ENCODE results near the gene CABLES1. TPM values are rescaled to one million over a fixed set of nuclear protein-coding genes. Genes with fewer than 3 reads are reported as not detected.

CABLES1 gene
- total RNA-seq, 6 experiments from 2014 or later = 7.4 to 21.5 (median 11.3) TPM

DNA sequence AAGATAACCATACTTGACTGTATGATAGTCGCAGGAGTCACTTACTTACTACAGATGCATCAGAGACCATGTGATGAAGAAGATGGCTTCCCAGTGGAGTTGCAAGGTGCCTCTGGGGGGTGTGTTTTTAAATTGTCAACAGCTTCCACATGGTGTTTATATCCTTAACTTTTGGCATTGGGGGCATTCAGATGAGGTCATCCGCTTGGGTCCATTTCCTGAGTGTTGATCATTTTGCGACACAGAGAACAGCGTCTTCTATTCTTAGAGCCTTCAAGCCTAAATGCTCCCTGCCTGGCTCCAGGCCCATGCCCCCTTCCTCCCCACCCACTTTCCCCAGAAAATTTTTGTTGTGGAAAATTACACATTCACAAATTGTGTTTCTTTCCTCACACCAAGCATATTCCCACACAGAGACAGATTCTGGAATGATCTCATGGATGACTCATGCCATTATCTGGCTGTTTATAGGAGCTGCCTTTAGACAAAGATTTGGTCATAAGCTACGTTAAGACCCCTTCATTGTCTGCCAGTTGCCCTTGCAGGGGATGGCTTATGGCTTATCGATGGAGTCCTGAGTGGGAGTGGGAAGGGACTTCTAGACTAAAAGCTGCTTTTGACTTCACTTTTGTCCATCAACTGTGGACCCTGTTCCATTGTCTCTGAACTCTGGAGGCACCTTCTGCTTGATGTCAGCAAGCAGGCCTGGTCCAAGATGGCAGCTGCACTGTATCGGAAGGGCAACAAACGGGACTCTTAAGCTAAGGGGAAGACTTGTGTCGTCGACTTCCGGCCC, 91.8 kb downstream of the CABLES1 start:
- Histone ChIP-seq H3K27ac (peak overlapping the region; percentile 16 to 43 (median 25)), H3K36me3 (no peaks in the 10 kb centered on the region), H3K4me3 (no peak overlapping the region), H3K27me3 (no peaks in the 10 kb centered on the region), H3K9me3 (no peaks in the 10 kb centered on the region), H3K4me1 (peaks cover 0 to 6% (median 0%) of the 10 kb centered on the region in 4 donors)
- intact Hi-C loops (cut with DNase I) = no loop called here
- TF ChIP-seq, protein P1, sequence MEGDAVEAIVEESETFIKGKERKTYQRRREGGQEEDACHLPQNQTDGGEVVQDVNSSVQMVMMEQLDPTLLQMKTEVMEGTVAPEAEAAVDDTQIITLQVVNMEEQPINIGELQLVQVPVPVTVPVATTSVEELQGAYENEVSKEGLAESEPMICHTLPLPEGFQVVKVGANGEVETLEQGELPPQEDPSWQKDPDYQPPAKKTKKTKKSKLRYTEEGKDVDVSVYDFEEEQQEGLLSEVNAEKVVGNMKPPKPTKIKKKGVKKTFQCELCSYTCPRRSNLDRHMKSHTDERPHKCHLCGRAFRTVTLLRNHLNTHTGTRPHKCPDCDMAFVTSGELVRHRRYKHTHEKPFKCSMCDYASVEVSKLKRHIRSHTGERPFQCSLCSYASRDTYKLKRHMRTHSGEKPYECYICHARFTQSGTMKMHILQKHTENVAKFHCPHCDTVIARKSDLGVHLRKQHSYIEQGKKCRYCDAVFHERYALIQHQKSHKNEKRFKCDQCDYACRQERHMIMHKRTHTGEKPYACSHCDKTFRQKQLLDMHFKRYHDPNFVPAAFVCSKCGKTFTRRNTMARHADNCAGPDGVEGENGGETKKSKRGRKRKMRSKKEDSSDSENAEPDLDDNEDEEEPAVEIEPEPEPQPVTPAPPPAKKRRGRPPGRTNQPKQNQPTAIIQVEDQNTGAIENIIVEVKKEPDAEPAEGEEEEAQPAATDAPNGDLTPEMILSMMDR (IDR thresholded peaks at IDR 0.05) = no peak
- no peak for TF ChIP-seq POLR2A (IDR thresholded peaks at IDR 0.05)
- DNase-seq = no peak
- ATAC-seq = peak in 3 of 4 donors; percentile 21 to 52 (median 32)
- 60% methylated on average over 6 of the region's 11 CpGs for WGBS (ENCODE audit: insufficient coverage, low coverage, low lambda C conversion rate, missing lambda C conversion rate)

DNA sequence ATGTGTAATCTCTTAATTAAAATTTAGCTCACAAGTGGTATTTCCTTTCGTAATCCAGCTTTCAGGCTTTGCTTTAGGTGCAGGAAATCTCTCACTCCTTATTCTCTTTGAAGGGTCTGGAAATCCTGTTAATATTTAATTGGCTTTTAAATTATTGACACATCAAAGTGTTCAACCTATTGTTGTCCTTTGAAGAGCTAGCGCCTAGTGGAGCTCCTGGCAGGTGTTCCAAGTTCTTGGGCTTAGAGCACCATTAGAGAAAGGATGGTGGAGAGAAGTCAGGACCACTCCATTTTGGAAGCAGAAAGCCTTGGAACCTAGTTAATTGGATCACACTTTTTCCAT, 92.4 kb downstream of the CABLES1 start:
- Histone ChIP-seq H3K4me3 (no peak overlapping the region), H3K9me3 (no peaks in the 10 kb centered on the region), H3K27me3 (no peaks in the 10 kb centered on the region), H3K36me3 (no peaks in the 10 kb centered on the region), H3K27ac (peak overlapping the region; percentile 16 to 43 (median 25)), H3K4me1 (peaks cover 0 to 6% (median 0%) of the 10 kb centered on the region in 4 donors)
- intact Hi-C loops (cut with DNase I) = no loop called here
- no peak for DNase-seq
- WGBS (ENCODE audit: insufficient coverage, low coverage, low lambda C conversion rate, missing lambda C conversion rate) = 46% methylated on average over 2 of the region's 2 CpGs
- no peak for ATAC-seq
- TF ChIP-seq, protein P1 (IDR thresholded peaks at IDR 0.05) = no peak
- no peak for TF ChIP-seq POLR2A (IDR thresholded peaks at IDR 0.05)

DNA sequence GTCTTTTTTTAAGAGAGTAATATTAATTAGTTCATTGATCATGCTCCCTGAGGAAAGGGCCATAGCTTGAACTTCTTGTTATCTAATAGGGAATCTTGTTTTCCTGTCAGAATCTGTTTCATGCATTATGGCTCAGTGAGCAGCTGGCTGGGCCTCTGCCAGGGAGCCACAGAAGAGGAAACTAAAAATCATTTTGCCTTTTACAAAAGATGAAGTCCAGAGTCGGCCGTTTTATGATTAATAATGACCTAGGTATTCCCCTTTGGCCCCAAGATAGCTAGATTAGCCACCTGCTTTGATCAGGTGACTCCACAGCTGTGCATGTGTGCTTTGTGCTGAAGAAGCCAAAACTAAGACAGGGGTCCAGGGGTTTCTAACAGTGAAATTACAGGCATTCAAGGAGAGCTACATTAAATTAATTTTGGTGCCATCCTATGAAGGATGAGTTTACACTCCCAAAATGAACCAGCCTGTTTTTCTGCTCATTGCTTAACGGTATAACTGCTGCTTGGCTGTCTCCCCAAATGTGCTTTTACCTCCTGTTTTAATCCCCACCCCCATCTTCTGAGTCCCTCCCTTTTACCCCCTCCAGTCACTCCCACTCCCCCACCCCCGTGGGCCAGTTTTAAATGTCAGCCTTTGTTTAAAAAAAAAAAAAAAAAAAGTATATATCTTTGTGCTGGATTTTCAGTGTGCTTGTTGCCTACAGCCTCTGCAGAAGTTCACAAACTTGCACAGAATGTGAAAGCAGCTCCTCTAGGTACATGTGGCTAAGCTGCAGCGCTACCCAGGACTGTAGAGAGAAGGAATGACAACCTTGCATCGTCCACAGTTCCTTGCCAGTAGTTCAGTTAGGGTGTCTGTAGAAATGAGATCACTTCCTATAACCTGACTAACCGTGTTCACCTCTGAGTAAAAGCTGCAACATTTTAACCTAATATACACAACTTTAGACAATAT, 93.1 kb downstream of the CABLES1 start:
- DNase-seq = no peak
- WGBS (ENCODE audit: insufficient coverage, low coverage, low lambda C conversion rate, missing lambda C conversion rate) = 49% methylated on average over 7 of the region's 7 CpGs
- Histone ChIP-seq H3K9me3 (no peaks in the 10 kb centered on the region), H3K27ac (peak overlapping the region; percentile 10 to 43 (median 25)), H3K4me1 (peaks cover 0 to 6% (median 0%) of the 10 kb centered on the region in 4 donors), H3K27me3 (no peaks in the 10 kb centered on the region), H3K36me3 (no peaks in the 10 kb centered on the region), H3K4me3 (no peak overlapping the region)
- TF ChIP-seq POLR2A (IDR thresholded peaks at IDR 0.05) = no peak
- TF ChIP-seq, protein P1 (IDR thresholded peaks at IDR 0.05) = no peak
- ATAC-seq = no peak
- intact Hi-C loops (cut with DNase I) = no loop called here

DNA sequence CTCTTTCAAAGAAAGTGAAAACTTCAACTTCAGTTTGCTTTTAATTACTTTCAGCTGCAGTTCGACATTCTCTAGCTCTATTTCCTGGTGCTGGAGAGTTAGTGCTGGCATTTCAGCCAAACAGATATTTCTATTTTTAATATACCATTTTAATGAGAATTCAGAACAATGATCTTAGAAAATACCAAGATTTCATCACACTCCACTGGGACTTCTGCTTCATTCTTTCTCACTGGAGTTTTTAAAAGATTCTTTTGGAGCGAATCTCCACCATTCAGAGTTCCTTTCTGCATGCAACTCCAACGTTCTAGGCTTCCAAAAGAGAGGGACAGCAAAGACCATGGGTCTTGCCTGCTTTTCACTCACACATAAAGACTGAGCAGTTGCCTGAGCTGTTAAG, 94.2 kb downstream of the CABLES1 start:
- H3K27me3 ChIP-seq = no peaks in the 10 kb centered on the region
- peaks cover 0 to 6% (median 0%) of the 10 kb centered on the region in 4 donors for H3K4me1 ChIP-seq
- intact Hi-C loops (cut with DNase I) = no loop called here
- WGBS (ENCODE audit: insufficient coverage, low coverage, low lambda C conversion rate, missing lambda C conversion rate) = 63% methylated on average over 3 of the region's 3 CpGs
- H3K27ac ChIP-seq = peak overlapping the region in 1 of 3 donors; percentile 14
- ATAC-seq (no peak), DNase-seq (no peak)
- no peaks in the 10 kb centered on the region for H3K9me3 ChIP-seq
- no peaks in the 10 kb centered on the region for H3K36me3 ChIP-seq
- TF ChIP-seq POLR2A (IDR thresholded peaks at IDR 0.05) = no peak
- TF ChIP-seq, protein P1 (IDR thresholded peaks at IDR 0.05) = no peak
- no peak overlapping the region for H3K4me3 ChIP-seq
